ENCODE data around the gene KLHL2.
A peak's percentile ranks its signal among the peaks of the same experiment; 100 is the strongest.
"Not testable (repeated sequence)": the region's sequence is repeated elsewhere in the genome, so short reads cannot be mapped to it uniquely, and the experiment has no call there.

The KLHL2 gene

DNA sequence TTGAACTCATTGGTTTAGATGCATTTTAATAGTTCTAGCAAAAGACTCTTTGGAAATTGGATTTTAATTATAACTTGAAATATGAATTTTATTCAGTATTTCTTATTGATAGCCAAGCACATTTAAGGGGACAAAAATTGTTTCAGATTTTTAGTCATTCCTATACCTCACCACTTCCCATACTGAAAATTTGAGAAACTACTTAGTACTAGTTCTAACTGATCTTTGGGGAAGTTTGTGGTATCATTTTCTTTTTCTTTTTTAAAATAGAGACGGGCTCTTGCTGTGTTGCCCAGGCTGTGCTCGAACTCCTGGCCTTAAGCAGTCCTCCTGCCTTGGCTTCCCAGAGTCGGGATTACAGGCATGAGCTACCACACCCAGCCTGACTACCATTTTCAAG lies 68.0 kb downstream of the KLHL2 start:
- H3K9me3 Mint-ChIP-seq; H3K27me3 Mint-ChIP-seq; H3K4me3 Mint-ChIP-seq; H3K27ac Mint-ChIP-seq; H3K4me1 Mint-ChIP-seq (ENCODE audit: low read depth); DNase-seq: not testable (repeated sequence)
- H3K36me3 Mint-ChIP-seq (ENCODE audit: low read depth), result peaks cover 63% of the 10 kb centered on the region

DNA sequence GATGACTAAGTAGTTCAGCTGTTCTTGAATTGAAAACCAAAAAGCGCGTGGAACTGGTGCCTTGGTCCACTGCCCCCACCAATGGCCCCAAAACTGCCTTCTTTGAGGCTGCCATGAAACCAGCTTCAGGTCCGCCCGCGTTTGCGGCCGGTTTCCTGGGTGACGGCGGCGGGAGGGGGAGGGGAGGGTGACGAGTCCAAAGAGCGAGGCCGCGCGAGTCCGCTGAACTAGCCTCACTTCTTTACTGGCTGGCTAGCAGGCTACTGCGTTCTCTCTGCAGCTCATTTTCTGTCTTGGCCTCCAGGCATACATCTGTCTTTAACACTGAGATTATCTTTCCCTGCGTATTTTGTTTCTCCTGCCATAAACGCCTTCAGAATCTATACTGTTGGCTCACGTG lies 72.2 kb downstream of the KLHL2 start:
- not testable (repeated sequence) for H3K4me3 Mint-ChIP-seq; H3K27me3 Mint-ChIP-seq; DNase-seq; H3K9me3 Mint-ChIP-seq; H3K4me1 Mint-ChIP-seq (ENCODE audit: low read depth); H3K27ac Mint-ChIP-seq
- peaks cover 63% of the 10 kb centered on the region for H3K36me3 Mint-ChIP-seq (ENCODE audit: low read depth)

DNA sequence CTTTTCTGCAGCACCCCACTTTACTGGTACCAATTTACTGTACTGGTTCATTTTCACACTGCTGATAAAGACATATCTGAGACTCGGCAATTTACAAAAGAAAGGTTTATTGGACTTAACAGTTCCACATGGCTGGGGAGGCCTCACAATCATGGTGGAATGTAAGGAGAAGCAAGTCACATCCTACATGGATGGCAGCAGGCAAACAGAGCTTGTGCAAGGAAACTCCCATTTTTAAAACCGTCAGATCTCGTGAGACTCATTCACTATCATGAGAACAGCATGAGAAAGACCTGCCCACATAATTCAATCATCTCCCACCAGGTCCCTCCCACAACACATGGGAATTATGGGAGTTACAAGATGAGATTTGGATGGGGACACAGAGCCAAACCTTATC lies 77.3 kb downstream of the KLHL2 start:
- peaks cover 61% of the 10 kb centered on the region for H3K36me3 Mint-ChIP-seq (ENCODE audit: low read depth)
- not testable (repeated sequence) for DNase-seq, H3K4me3 Mint-ChIP-seq, H3K27me3 Mint-ChIP-seq, H3K9me3 Mint-ChIP-seq
- H3K4me1 Mint-ChIP-seq (ENCODE audit: low read depth), result peaks cover 40% of the 10 kb centered on the region
- H3K27ac Mint-ChIP-seq, result peak overlapping the region; percentile 11

DNA sequence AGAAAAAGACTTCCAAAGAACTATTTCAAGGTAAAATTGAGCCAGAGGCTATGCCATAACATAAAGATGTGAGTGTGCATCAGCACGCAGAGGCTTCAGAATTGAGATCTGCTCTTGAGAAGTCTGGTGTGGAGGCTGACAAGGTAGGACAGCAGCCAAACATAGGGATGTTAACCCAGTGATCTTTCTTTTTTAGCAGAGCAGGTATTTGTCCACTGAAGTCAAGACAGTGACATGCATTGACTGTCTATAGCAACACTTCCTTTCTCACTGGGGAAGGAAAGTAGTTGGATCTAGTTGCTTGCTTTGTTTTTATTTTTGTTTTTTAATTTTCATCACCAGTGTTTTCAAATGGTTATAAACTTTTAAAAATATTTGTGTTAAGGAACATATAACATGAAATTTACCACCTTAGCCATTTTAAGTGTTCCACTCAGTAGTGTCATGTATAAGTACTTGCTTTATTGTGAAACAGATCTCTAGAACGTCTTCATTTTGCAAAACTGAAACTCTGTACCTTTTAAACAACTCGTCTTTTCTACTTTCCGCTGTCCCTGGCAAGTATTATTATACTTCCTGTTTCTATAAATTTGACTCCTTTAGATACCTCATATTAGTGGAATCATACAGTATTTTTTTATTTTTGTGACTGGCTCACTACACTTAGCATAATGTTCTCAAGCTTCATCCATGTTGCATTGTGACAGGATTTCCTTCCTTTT lies 79.4 kb downstream of the KLHL2 start:
- Mint-ChIP-seq H3K27ac (peak overlapping the region; percentile 77), H3K4me1 (ENCODE audit: low read depth) (peaks cover 40% of the 10 kb centered on the region), H3K36me3 (ENCODE audit: low read depth) (peaks cover 58% of the 10 kb centered on the region), H3K4me3 (peak overlapping the region; percentile 37)
- DNase-seq, H3K9me3 Mint-ChIP-seq, H3K27me3 Mint-ChIP-seq: not testable (repeated sequence)

DNA sequence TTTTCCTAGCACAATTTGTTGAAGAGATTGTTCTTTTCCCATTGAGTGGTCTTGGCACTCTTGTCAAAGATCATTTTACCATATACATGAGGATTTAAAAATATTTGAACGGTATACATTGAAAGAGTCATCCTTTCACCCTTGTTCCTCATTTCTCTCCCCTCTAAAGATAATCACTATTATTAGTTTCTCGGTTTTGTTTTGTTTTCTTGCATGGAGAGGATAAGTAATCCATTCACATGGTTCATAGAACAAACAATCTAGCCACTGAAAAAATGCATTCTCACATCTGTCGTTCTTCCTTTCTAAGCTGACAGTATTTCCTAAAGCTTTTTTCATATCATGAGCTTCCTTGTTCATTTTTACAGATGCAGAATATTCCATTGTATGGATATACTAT lies 80.9 kb downstream of the KLHL2 start:
- no peak for DNase-seq
- Mint-ChIP-seq H3K36me3 (ENCODE audit: low read depth) (peaks cover 51% of the 10 kb centered on the region), H3K4me1 (ENCODE audit: low read depth) (peaks cover 40% of the 10 kb centered on the region), H3K27ac (peak overlapping the region; percentile 67), H3K9me3 (peaks cover 9% of the 10 kb centered on the region), H3K4me3 (no peak overlapping the region), H3K27me3 (no peaks in the 10 kb centered on the region)

DNA sequence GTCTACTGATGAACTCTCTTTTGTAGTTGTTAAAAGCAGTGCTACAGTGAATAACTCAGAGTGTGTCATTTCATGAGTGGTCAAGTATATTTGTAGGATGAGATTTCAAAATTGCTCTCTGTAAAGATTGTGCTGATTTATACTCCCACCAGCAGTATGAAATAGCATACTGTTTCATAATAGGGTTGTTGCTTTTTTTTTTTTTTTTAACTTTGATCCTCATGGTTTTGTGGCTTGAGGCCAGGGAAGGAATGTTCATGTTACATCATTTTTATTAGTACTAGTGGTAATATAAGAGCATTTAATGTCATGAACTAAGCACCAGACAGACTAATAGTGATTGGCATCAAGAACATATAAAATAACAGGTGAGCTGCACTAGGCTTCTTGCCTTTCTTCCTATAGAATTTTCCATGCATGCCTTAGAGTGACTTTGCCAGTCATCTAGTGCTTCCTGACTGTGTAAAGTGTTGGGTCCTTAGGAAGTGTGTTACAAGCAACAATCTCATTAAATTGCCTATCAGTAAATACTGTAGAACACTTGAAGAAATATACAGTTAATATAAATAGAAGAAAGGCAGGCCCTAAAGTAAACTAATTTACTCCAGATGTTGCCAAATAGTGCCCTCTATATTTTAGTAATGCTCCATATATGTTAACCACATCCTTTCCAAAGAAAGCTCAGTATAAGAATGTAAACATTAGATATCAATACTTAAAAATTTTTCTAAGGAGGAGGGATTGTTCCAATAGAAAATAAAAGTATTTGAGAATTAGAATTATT lies 81.5 kb downstream of the KLHL2 start:
- DNase-seq, result no peak
- H3K27me3 Mint-ChIP-seq, result no peaks in the 10 kb centered on the region
- peak overlapping the region; percentile 67 for H3K27ac Mint-ChIP-seq
- peaks cover 46% of the 10 kb centered on the region for H3K36me3 Mint-ChIP-seq (ENCODE audit: low read depth)
- H3K4me1 Mint-ChIP-seq (ENCODE audit: low read depth), result peaks cover 40% of the 10 kb centered on the region
- no peak overlapping the region for H3K4me3 Mint-ChIP-seq
- H3K9me3 Mint-ChIP-seq, result peaks cover 9% of the 10 kb centered on the region

DNA sequence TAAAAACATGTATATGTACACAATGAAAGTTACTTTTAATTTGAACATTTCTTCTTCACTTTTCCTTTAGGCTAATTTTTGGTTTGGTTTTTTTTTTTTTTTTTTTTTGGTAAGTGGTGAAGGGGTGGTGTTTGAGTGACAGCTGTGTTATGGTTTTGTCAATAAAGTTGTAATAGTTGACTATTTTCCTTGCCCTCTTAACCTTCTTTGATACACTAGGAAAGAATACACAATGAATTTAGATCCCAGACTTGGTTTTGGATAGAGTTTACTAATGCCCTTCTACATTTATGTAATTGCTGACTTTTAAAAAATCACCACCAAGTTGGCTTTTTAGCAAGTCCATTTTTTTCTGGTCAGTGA lies 82.0 kb downstream of the KLHL2 start:
- H3K4me1 Mint-ChIP-seq (ENCODE audit: low read depth), result peaks cover 44% of the 10 kb centered on the region
- no peak for DNase-seq
- no peaks in the 10 kb centered on the region for H3K27me3 Mint-ChIP-seq
- peaks cover 6% of the 10 kb centered on the region for H3K9me3 Mint-ChIP-seq
- H3K4me3 Mint-ChIP-seq, result no peak overlapping the region
- H3K36me3 Mint-ChIP-seq (ENCODE audit: low read depth), result peaks cover 45% of the 10 kb centered on the region
- H3K27ac Mint-ChIP-seq, result no peak overlapping the region

DNA sequence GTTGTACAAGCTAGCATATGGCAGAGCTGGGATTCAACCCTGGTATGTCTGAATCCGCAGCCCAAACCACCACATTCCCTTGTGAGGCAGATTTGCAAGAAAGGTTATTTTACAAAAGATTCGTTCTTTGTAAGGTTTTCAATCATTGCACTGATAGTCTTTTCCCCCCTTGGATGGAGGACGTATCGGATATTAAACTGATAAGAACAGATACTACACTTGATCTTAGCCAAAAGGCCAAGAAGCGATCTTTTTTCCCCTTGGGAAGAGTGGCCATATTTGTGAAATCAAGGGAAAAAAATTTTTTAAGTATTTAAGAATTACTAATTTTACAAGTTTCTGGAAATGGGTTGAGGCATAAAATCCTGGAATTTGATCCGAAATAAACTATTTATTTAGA lies 85.7 kb downstream of the KLHL2 start:
- no peak for DNase-seq
- Mint-ChIP-seq H3K27ac (no peak overlapping the region), H3K9me3 (no peaks in the 10 kb centered on the region), H3K4me1 (ENCODE audit: low read depth) (peaks cover 27% of the 10 kb centered on the region), H3K36me3 (ENCODE audit: low read depth) (peaks cover 56% of the 10 kb centered on the region), H3K27me3 (no peaks in the 10 kb centered on the region), H3K4me3 (no peak overlapping the region)

DNA sequence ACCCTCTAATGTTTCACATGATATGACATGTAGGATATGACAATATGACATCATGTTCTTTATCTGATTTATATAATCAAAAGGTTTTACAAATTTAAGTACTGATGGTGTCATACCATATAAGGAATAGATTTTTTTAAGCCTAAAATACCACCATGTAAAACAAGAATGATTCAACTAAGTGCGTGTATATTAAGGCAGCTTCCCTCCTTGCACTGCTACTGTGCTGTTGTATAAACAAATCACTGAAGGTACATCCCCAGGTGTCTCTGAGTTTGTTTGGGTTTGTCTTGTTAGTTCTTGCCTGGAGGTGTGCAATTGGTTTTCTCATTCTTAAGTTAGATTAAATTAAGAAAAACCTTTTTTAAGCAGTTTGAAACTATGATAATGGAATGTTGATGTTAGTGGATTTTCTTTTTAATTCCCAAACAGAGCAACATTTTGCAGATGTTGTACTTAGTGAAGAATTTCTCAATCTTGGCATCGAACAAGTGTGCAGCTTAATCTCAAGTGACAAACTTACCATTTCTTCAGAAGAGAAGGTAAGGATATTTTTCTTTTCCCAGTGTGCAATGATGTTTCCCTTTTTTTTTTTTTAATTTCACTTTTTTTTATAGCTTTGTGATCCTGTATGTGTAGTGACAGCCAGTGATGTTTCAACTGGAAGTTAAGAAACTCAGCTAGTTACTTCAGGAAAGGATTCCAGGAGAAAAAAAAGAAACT lies 86.7 kb downstream of the KLHL2 start:
- Mint-ChIP-seq H3K36me3 (ENCODE audit: low read depth) (peaks cover 57% of the 10 kb centered on the region), H3K27me3 (no peaks in the 10 kb centered on the region), H3K9me3 (no peaks in the 10 kb centered on the region), H3K27ac (no peak overlapping the region), H3K4me1 (ENCODE audit: low read depth) (peaks cover 16% of the 10 kb centered on the region), H3K4me3 (no peak overlapping the region)
- DNase-seq, result no peak

DNA sequence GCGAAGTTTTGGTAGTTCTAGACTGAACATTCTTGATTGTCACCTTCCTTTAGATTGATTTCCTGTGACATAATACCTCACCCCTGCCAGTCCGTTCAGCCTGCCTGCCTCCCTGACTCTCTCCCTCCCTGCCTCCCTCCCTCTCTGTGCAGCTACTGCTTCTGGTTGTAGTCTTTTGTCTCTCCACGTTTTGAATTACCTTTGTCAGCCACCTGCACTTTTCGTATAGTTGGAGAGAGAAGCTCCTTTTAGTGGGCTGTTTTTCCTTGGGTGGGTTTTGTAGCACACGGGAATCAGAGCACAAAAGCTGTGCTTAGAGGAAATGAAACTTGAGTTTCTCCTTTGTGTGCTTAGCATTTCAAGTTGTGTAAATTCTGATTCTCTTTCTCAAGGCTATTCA lies 87.5 kb downstream of the KLHL2 start:
- peak overlapping the region; percentile 57 for H3K27ac Mint-ChIP-seq
- H3K9me3 Mint-ChIP-seq, result no peaks in the 10 kb centered on the region
- no peaks in the 10 kb centered on the region for H3K27me3 Mint-ChIP-seq
- H3K4me1 Mint-ChIP-seq (ENCODE audit: low read depth), result peaks cover 14% of the 10 kb centered on the region
- no peak for DNase-seq
- no peak overlapping the region for H3K4me3 Mint-ChIP-seq
- peaks cover 61% of the 10 kb centered on the region for H3K36me3 Mint-ChIP-seq (ENCODE audit: low read depth)

DNA sequence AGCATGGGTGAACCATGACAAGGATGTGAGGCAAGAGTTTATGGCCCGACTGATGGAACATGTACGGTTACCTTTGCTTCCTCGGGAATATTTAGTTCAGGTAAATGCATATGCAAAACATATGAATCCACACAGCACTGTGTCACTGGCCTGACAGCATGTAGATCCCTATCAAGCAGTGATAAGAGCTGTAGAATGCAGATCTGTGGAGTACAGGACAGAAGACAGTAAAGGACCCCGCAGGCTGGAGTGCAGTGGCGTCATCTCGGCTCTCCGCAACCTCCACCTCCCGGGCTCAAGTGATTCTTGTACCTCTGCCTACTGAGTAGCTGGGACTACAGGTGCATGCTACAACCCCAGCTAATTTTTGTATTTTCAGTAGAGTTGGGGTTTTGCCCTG lies 90.3 kb downstream of the KLHL2 start:
- no peak for DNase-seq
- Mint-ChIP-seq H3K27ac (no peak overlapping the region), H3K4me1 (ENCODE audit: low read depth) (peaks cover 29% of the 10 kb centered on the region), H3K4me3 (no peak overlapping the region), H3K9me3 (no peaks in the 10 kb centered on the region), H3K27me3 (no peaks in the 10 kb centered on the region), H3K36me3 (ENCODE audit: low read depth) (peaks cover 61% of the 10 kb centered on the region)

DNA sequence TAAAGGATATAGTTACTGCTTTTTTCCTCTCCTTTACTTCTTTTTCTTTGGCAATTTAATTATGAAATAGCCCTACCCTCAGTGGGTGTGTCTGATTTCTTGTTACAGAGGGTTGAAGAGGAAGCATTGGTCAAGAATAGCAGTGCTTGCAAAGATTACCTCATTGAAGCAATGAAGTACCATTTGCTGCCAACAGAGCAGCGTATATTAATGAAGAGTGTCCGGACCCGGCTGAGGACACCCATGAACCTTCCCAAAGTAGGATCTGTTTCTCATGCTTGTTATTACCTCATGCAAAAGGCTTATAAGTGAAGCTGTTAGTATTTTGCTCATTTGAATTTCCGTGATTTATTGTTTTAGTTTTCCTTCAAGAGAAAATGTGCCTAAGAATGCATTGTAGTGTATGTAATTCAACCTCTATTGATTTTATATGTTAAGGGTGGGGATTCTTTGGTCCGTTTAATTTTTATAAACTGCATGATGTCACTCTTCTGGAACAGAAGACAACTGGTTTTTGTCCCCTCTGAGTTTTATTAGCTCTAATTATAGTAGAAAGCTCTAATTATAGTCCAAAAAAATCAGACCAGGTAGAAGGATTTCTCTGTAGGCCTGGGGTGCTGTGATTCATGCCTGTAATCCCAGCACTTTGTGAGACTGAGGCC lies 92.2 kb downstream of the KLHL2 start:
- Mint-ChIP-seq H3K4me3 (no peak overlapping the region), H3K27me3 (no peaks in the 10 kb centered on the region), H3K9me3 (no peaks in the 10 kb centered on the region), H3K27ac (no peak overlapping the region), H3K4me1 (ENCODE audit: low read depth) (peaks cover 25% of the 10 kb centered on the region), H3K36me3 (ENCODE audit: low read depth) (peaks cover 66% of the 10 kb centered on the region)
- no peak for DNase-seq

DNA sequence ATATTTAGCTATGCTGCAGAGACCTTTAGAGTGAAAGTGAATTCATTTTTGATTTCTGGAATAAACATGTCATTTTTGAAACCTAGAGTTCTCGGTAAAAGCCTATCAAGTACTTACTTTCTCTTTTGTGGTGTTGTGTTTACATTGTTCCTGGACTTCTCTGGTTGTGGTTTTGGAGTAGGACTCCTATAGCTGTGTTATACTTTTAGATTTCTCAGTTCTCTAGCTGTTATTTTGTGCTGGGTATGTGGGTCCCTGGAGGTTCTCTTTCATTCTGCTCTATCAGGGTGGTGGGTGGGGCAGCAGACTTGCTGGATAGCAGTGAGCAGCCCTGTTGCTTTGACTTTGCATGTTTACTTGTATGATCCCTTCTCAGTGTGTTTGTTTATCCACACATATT lies 94.5 kb downstream of the KLHL2 start:
- H3K36me3 Mint-ChIP-seq (ENCODE audit: low read depth), result peaks cover 72% of the 10 kb centered on the region

DNA sequence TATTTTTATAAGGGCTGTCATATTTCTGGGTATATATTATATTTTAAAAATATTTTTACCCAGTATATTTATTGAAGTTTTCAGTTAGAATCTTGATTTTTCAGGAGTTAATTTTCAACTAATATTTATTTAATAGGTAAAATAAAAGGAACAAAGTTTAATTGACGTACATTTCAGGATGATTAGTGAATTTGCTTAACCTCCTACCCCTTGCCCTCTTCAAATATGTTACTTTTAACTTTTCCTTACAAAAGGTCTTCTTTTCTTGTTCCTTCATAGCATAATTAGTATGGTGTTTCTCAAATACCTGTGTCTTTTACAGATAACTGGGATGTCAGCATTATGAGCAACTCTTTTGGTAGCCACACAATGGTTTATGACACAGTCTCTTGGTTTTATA lies 95.3 kb downstream of the KLHL2 start:
- no peak for DNase-seq
- no peaks in the 10 kb centered on the region for H3K9me3 Mint-ChIP-seq

More for the DNA sequence above, 94.5 kb downstream of the KLHL2 start:
- H3K27me3 Mint-ChIP-seq, result no peaks in the 10 kb centered on the region
- H3K4me3 Mint-ChIP-seq, result peak overlapping the region; percentile 54
- H3K4me1 Mint-ChIP-seq (ENCODE audit: low read depth), result peaks cover 19% of the 10 kb centered on the region
- H3K9me3 Mint-ChIP-seq, result no peaks in the 10 kb centered on the region
- H3K27ac Mint-ChIP-seq, result peak overlapping the region; percentile 80
- DNase-seq, result no peak

More for the DNA sequence above, 95.3 kb downstream of the KLHL2 start:
- Mint-ChIP-seq H3K36me3 (ENCODE audit: low read depth) (peaks cover 69% of the 10 kb centered on the region), H3K4me3 (no peak overlapping the region), H3K4me1 (ENCODE audit: low read depth) (peaks cover 19% of the 10 kb centered on the region), H3K27me3 (no peaks in the 10 kb centered on the region), H3K27ac (no peak overlapping the region)
